HepG2 (cell line): Measurements from ENCODE around the gene ANAPC16. TPM values are rescaled to one million over a fixed set of nuclear protein-coding genes. Genes with fewer than 3 reads are reported as not detected.

Source experiments
- CBX1 ChIP-seq: IDR thresholded peaks from one replicate; pipeline ENCODE4 v1.6.1; 2016; ENCODE audit warnings: antibody characterized with exemption, low read depth
- CREB3 ChIP-seq: sonication (generic); formaldehyde crosslinking; IDR thresholded peaks from 2 replicates; pipeline ENCODE4 v1.5.0; 2020; ENCODE audit warnings: missing genetic modification reagents
- DMTF1 ChIP-seq: sonication (generic); formaldehyde crosslinking; IDR thresholded peaks from 2 replicates; pipeline ENCODE4 v1.4.0; 2020; ENCODE audit warnings: mild to moderate bottlenecking, missing genetic modification reagents
- FOXC1 ChIP-seq: sonication (generic); formaldehyde crosslinking; IDR thresholded peaks from 2 replicates; pipeline ENCODE4 v1.8.0; 2022; ENCODE audit warnings: mild to moderate bottlenecking, missing genetic modification reagents, borderline replicate concordance
- GMEB2 ChIP-seq: IDR thresholded peaks from 2 replicates; pipeline ENCODE4 v1.6.1; 2016; ENCODE audit warnings: missing biosample characterization, missing genetic modification reagents, low read depth
- HBP1 ChIP-seq: IDR thresholded peaks from 2 replicates; pipeline ENCODE4 v1.6.1; 2016; ENCODE audit warnings: low read depth, control low read depth
- HOXA9 ChIP-seq: sonication (generic); formaldehyde crosslinking; IDR thresholded peaks from 2 replicates; pipeline ENCODE4 v1.8.1; 2022; ENCODE audit warnings: missing genetic modification reagents, mild to moderate bottlenecking, moderate library complexity, borderline replicate concordance
- IKZF1 ChIP-seq: fragments of 450-650 bp; IDR thresholded peaks from 2 replicates; pipeline ENCODE4 v1.7.1; 2016
- MAFF ChIP-seq: IDR thresholded peaks from 2 replicates; pipeline ENCODE4 v1.6.1; 2011; ENCODE audit warnings: low read depth, low read length, improper control_type of control experiment
- NFE2L1 ChIP-seq: sonication (generic); formaldehyde crosslinking; IDR thresholded peaks from 2 replicates; pipeline ENCODE4 v1.4.0; 2020; ENCODE audit warnings: missing genetic modification reagents, mild to moderate bottlenecking, borderline replicate concordance
- NR2F2 ChIP-seq: IDR thresholded peaks from 2 replicates; pipeline ENCODE4 v1.6.1; 2012; ENCODE audit warnings: low read depth, inconsistent platforms, borderline replicate concordance
- SNRNP70 ChIP-seq: fragments of 200-400 bp; formaldehyde crosslinking; IDR thresholded peaks from 2 replicates; pipeline ENCODE4 v1.6.1; 2017; ENCODE audit warnings: mild to moderate bottlenecking, low read depth, low read length, moderate library complexity
- STAG1 ChIP-seq: sonication (generic); formaldehyde crosslinking; IDR thresholded peaks from 2 replicates; pipeline ENCODE4 v1.4.0; 2020; ENCODE audit warnings: missing genetic modification reagents
- YEATS2 ChIP-seq: sonication (generic); formaldehyde crosslinking; IDR thresholded peaks from 2 replicates; pipeline ENCODE4 v1.4.0; 2020; ENCODE audit warnings: missing genetic modification reagents, borderline replicate concordance
- ZFP36 ChIP-seq: fragments of 150-350 bp; IDR thresholded peaks from 2 replicates; pipeline ENCODE4 v1.6.1; 2018; ENCODE audit warnings: borderline replicate concordance, low read length, low read depth; ENCODE audit not compliant: partially characterized antibody
- ZKSCAN5 ChIP-seq: sonication (generic); formaldehyde crosslinking; IDR thresholded peaks from 2 replicates; pipeline ENCODE4 v1.5.1; 2020; ENCODE audit warnings: mild to moderate bottlenecking, missing genetic modification reagents
- ZNF136 ChIP-seq: sonication (generic); formaldehyde crosslinking; IDR thresholded peaks from 2 replicates; pipeline ENCODE4 v1.8.1; 2022; ENCODE audit warnings: low read depth, mild to moderate bottlenecking, moderate library complexity, missing genetic modification reagents
- ZXDC ChIP-seq: sonication (generic); formaldehyde crosslinking; IDR thresholded peaks from 2 replicates; pipeline ENCODE4 v1.5.0; 2020; ENCODE audit warnings: mild to moderate bottlenecking, missing genetic modification reagents
- polyA plus RNA-seq, 8 experiments: library from polyadenylated mRNA; depleted of rRNA in 3 of 8; stranded (reverse) in 7 of 8; unstranded in 1 of 8; fragments of >200 nt; fragmentation: Illumina TruSeq in 4 of 8; extraction: Trizol in 4 of 8; gene quantifications; 2 replicates each; pipeline versions ENCODE4 v1.2.1 to v1.2.3, GENCODE V29; 2011 to 2016; ENCODE audit warnings: low read depth in 4 of 8, missing spikeins in 1 of 8, mixed read lengths in 1 of 8; ENCODE audit not compliant: insufficient read depth in 1 of 8
- total RNA-seq, 5 experiments: library from RNA; depleted of rRNA; stranded (reverse); fragments of >200 nt; fragmentation: Illumina TruSeq; extraction: Trizol; gene quantifications; 2 replicates each; pipeline ENCODE4 v1.2.3, GENCODE V29; 2016; ENCODE audit warnings: low read depth in 1 of 5

Gene ANAPC16
- total and polyA plus RNA-seq, 2 of the 13 experiments (the other 11 are each of a cell fraction or from before 2014, with no cell fraction given) = 74.8 to 89.4 TPM

GRCh38 chr10:72272689-72273409 lies 57.0 kb downstream of the ANAPC16 start (continued):
- TF ChIP-seq CBX1 (peak; percentile 61), YEATS2 (CRISPR knock-in tag) (no peak), NR2F2 (no peak), GMEB2 (no peak), HBP1 (CRISPR knock-in tag) (peak; percentile 79; the same call in 1 of the 2 replicates), ZFP36 (no peak), CREB3 (CRISPR knock-in tag) (no peak), DMTF1 (CRISPR knock-in tag) (no peak), NFE2L1 (CRISPR knock-in tag) (no peak), ZKSCAN5 (CRISPR knock-in tag) (no peak), HOXA9 (CRISPR knock-in tag) (no peak), ZXDC (CRISPR knock-in tag) (no peak), STAG1 (no peak; the same call in 1 of the 2 replicates), FOXC1 (0 out of 2 replicates have a peak, but pooled peaks have one; percentile 84), MAFF (no peak), IKZF1 (no peak), SNRNP70 (no peak), ZNF136 (CRISPR knock-in tag) (0 out of 2 replicates have a peak, but pooled peaks have one; percentile 31)
